Dendritic cell treated with granulocyte-macrophage colony-stimulating factor and Interleukin-4, amounts not matched to agents 40 ng/mL and 50 ng/mL, for 4 days (primary cell): ENCODE data around the gene NALCN.
"Not testable (repeated sequence)": the region's sequence is repeated elsewhere in the genome, so short reads cannot be mapped to it uniquely, and the experiment has no call there.

Experiments
- H3K27ac Mint-ChIP-seq: one replicate; pipeline ENCODE4 v1.8.0; 2022; ENCODE audit warnings: mild to moderate bottlenecking, mixed read lengths
- H3K27me3 Mint-ChIP-seq: one replicate; pipeline ENCODE4 v1.8.0; 2022; ENCODE audit warnings: mild to moderate bottlenecking, mixed read lengths
- H3K36me3 Mint-ChIP-seq: one replicate; pipeline ENCODE4 v1.8.0; 2022; ENCODE audit warnings: low read depth, mixed read lengths
- H3K4me1 Mint-ChIP-seq: one replicate; pipeline ENCODE4 v1.8.0; 2022; ENCODE audit warnings: low read depth, mixed read lengths
- H3K4me3 Mint-ChIP-seq: one replicate; pipeline ENCODE4 v1.8.0; 2022; ENCODE audit warnings: mild to moderate bottlenecking, moderate library complexity, mixed read lengths
- H3K9me3 Mint-ChIP-seq: one replicate; pipeline ENCODE4 v1.8.0; 2022; ENCODE audit warnings: mixed read lengths
- intact Hi-C: fragments of 100-400 bp; cut with micrococcal nuclease; formaldehyde crosslinking; loops from one replicate; pipeline ENCODE4 v1.15.0; 2022

Gene NALCN

DNA sequence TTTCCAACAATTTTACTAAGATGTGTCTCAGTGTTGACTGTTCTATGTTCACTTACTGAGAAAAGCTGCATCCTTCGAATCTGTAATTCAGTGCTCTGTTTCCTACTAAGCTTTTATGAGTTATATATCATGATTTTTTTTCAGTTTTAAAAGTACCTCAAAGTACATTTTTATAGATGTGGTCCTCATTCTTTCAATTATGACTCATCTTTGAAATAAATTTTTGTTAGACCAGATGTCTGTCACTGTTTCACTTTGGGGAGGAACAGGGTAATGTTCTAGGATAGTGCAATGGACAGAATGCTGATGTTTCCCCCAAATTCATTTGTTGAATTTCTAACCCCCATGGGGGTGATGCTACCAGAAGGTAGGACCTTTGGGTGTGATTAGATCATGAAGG, 74.8 kb downstream of the NALCN start:
- Mint-ChIP-seq H3K4me1 (peaks cover 9% of the 10 kb centered on the region), H3K4me3 (no peak overlapping the region), H3K9me3 (peaks cover 21% of the 10 kb centered on the region), H3K27ac (no peak overlapping the region), H3K36me3 (no peaks in the 10 kb centered on the region), H3K27me3 (no peaks in the 10 kb centered on the region)
- intact Hi-C loops, result no loop called here

DNA sequence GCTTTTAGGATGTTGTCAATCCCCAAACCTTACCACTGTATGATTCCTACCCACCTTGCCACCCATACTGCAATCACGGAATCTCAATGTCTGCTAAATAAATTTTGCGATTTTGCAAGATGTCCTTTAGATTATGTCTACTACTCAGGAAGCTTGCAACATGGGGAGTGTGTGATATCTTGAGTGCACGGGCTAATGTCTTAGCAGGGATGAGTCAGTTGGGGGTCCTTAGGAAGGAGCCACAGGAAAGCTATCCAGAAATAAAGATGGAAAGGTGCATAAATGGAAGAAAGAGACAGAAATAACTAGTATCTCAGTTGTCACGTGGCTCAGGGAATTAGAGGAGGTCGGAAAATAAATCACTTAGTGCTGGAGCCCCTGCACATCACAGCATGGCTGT, 77.1 kb downstream of the NALCN start:
- no peaks in the 10 kb centered on the region for H3K27me3 Mint-ChIP-seq
- H3K27ac Mint-ChIP-seq, result no peak overlapping the region
- peaks cover 21% of the 10 kb centered on the region for H3K9me3 Mint-ChIP-seq
- H3K4me3 Mint-ChIP-seq, result no peak overlapping the region
- H3K4me1 Mint-ChIP-seq, result peaks cover 9% of the 10 kb centered on the region
- H3K36me3 Mint-ChIP-seq, result no peaks in the 10 kb centered on the region
- intact Hi-C loops, result no loop called here

DNA sequence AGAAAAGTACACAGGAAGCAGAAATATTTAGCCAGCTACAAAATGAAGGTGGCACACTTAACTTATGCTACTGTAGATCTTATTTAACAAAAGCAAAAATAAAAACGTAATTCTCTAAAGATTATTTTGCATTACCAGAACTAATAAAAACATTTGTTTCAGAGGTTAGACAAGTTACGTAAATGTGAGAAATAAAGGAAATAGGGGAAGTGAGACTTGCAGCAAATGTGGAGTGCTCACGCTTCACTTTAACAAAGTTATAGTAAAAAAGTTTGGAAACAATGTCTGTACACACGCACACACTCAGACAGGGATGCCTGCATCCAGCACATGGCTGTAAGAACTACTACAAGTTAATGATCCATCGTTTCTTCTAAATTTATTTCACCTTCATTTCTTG, 83.7 kb downstream of the NALCN start:
- Mint-ChIP-seq H3K36me3 (no peaks in the 10 kb centered on the region), H3K4me3 (no peak overlapping the region), H3K27me3 (no peaks in the 10 kb centered on the region), H3K4me1 (no peaks in the 10 kb centered on the region), H3K9me3 (no peaks in the 10 kb centered on the region), H3K27ac (no peak overlapping the region)
- intact Hi-C loops, result no loop called here

DNA sequence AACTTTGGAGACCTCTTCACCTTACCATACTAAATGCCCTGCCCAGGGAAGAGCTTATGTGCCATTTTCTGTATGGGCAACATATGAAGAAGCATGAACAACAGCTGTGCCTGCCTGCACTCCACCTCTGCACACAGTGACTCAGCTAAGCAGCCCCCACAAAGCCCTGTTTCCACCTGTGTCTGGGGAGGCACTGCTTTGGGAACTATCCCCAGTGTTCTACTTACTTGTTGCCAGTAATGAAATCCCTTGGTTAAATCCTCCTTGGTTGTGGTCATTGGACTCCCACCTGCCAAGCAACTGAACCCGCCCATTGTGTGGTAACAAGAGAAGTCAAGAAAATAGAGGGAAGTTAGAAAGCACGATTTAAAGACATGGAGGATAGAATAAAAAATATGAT, 84.6 kb downstream of the NALCN start:
- Mint-ChIP-seq H3K4me3 (no peak overlapping the region), H3K4me1 (no peaks in the 10 kb centered on the region), H3K27me3 (no peaks in the 10 kb centered on the region), H3K9me3 (no peaks in the 10 kb centered on the region), H3K36me3 (no peaks in the 10 kb centered on the region), H3K27ac (no peak overlapping the region)
- intact Hi-C loops, result no loop called here

DNA sequence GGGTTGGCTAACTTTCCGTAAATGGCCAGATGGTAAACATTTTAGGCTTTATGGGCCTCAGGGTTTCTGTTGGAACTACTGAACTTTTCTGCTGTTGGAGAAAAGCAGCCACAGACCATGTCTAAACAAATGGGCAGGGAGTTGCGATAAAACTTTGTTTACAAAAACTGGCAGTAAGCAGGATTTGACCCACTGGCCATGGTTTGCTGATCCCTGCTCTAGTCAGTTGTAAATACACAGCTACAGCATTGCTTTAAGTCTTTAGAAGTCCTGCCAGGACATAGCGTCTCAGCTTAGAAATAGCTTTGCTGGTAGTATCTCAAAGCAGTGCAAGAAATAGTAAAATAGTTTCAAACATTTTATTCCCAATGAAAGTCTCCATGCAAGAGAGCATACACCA, 88.4 kb downstream of the NALCN start:
- intact Hi-C loops, result no loop called here
- H3K27ac Mint-ChIP-seq, result no peak overlapping the region
- no peaks in the 10 kb centered on the region for H3K27me3 Mint-ChIP-seq
- no peaks in the 10 kb centered on the region for H3K4me1 Mint-ChIP-seq
- no peaks in the 10 kb centered on the region for H3K9me3 Mint-ChIP-seq
- H3K4me3 Mint-ChIP-seq, result no peak overlapping the region
- H3K36me3 Mint-ChIP-seq, result no peaks in the 10 kb centered on the region

DNA sequence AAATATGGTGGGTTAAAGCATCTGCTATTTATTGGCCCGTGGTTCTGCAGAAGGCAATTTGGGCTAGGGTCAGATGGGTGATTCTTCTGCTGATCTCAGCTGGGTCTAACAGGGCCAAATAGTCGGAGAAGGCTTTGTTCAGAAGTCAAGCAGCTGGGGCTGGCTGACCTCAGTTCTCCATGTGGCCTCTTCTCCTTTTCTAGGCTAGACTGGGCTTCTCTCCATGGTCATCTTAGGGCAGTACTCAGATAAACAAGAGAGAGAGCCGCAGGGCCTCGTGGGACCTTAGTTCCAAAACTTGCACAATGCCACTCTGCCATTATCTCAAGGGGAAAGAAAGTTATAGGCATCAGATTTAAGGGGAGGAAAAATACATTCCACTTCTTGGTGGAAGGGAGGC, 89.6 kb downstream of the NALCN start:
- Mint-ChIP-seq H3K4me1 (no peaks in the 10 kb centered on the region), H3K9me3 (no peaks in the 10 kb centered on the region), H3K36me3 (no peaks in the 10 kb centered on the region), H3K27me3 (no peaks in the 10 kb centered on the region), H3K27ac (no peak overlapping the region), H3K4me3 (no peak overlapping the region)
- intact Hi-C loops, result no loop called here

DNA sequence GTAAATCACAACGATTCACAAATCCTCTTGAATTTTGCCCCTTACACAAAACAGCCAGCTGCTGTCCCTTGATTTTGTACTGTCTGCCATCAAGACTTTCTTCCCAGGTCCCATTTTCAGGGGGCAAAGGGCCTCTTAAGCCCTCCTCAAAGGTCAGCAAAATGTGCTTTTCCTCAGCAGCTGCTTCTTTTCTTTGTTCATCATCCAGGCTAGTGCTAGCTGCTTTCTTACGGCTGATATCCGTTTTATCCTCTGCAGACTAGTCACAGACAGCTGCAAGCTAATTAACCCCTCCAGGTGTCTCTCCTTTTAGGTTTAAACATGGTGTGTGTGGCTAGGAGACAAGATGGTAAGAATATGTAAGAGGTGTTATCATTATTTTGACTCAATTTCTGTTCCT, 90.9 kb downstream of the NALCN start:
- no peaks in the 10 kb centered on the region for H3K4me1 Mint-ChIP-seq
- no peaks in the 10 kb centered on the region for H3K36me3 Mint-ChIP-seq
- H3K9me3 Mint-ChIP-seq, result no peaks in the 10 kb centered on the region
- intact Hi-C loops, result no loop called here
- H3K4me3 Mint-ChIP-seq, result no peak overlapping the region
- H3K27me3 Mint-ChIP-seq, result no peaks in the 10 kb centered on the region
- no peak overlapping the region for H3K27ac Mint-ChIP-seq

DNA sequence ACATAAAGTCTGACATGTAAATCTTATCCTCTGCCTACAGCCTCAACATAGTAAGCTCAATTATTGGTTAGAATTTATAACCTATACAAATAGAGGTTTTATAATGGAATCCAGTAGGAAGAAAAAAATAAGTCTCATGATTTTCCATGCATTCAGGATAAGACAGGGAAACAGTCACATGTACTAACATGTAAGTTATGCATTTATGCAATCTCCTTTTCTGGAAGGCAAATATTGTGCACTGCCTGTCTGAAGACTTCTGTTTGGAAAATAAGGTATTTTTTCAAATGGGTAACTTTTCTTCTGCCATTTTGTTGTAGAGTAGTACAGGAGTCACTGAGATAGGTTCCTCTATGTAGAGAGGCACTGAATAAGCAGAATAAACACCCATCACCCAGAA, 92.7 kb downstream of the NALCN start:
- Mint-ChIP-seq H3K27ac (no peak overlapping the region), H3K4me1 (no peaks in the 10 kb centered on the region)
- intact Hi-C loops, result no loop called here

DNA sequence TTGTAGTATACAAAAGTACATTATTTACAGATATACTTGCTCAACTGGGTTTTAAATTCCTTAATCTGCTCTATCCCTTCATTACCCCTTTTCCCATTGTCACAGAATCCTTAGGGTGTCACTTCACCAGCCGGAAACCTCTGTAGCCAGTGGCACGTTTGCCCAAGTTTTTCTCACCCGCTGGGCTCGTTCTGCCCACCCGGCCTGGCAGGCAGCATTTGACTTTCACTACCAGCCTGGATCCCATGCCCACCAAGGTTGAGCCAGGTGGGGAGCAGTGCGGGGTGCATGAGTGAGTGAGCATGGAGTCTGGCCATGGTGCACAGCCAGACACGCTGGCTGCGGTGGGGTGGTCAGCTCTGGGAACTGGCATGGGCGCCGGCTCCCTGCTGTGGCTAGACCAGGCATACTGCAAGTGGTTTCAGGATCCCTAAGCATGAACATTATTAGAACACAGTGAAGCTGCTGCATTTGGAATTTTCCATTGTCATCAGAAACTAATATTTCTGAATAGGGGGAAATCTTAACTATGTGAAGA, 98.3 kb downstream of the NALCN start:
- no peak overlapping the region for H3K27ac Mint-ChIP-seq
- no peaks in the 10 kb centered on the region for H3K9me3 Mint-ChIP-seq
- H3K4me3 Mint-ChIP-seq, result no peak overlapping the region
- H3K36me3 Mint-ChIP-seq, result no peaks in the 10 kb centered on the region
- H3K4me1 Mint-ChIP-seq, result no peaks in the 10 kb centered on the region
- intact Hi-C loops, result no loop called here
- no peaks in the 10 kb centered on the region for H3K27me3 Mint-ChIP-seq

More for the DNA sequence above, 92.7 kb downstream of the NALCN start:
- Mint-ChIP-seq H3K9me3 (no peaks in the 10 kb centered on the region), H3K36me3 (no peaks in the 10 kb centered on the region), H3K4me3 (no peak overlapping the region), H3K27me3 (no peaks in the 10 kb centered on the region)

DNA sequence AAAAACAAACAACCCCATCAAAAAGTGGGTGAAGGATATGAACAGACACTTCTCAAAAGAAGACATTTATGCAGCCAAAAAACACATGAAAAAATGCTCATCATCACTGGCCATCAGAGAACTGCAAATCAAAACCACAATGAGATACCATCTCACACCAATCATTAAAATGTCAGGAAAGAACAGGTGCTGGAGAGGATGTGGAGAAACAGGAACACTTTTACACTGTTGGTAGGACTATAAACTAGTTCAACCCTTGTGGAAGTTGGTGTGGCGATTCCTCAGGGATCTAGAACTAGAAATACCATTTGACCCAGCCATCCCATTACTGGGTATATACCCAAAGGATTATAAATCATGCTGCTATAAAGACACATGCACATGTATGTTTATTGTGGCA, 102.8 kb downstream of the NALCN start:
- intact Hi-C loops, H3K36me3 Mint-ChIP-seq, H3K4me3 Mint-ChIP-seq, H3K9me3 Mint-ChIP-seq, H3K27ac Mint-ChIP-seq, H3K27me3 Mint-ChIP-seq, H3K4me1 Mint-ChIP-seq: not testable (repeated sequence)

DNA sequence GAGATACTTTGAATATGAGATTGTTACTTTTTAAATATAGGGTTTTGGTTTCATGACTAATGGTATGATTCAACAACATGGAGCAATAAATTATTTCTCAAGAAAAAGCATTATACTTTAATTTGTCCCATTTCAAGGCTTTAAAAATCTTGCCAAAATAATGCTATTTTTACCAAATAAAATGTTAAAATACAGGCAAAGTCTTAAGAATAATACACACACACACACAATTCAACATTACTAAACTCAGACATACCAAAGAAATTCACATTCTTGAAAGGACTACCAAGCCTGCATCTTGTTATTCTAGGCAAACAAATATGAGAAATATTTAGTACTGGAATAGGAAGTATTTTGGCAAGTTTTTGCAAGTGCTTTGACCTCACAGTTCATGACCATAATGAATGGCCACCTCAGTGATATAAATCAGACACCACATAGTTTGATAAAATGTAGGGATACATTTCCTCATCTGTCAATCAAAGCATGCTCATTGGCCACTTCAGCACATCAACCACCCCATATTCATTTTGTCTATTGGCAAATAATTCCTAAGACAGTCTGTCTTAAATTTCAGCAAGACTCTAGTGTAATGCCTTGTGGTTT, 107.2 kb downstream of the NALCN start:
- H3K27ac Mint-ChIP-seq, result no peak overlapping the region

DNA sequence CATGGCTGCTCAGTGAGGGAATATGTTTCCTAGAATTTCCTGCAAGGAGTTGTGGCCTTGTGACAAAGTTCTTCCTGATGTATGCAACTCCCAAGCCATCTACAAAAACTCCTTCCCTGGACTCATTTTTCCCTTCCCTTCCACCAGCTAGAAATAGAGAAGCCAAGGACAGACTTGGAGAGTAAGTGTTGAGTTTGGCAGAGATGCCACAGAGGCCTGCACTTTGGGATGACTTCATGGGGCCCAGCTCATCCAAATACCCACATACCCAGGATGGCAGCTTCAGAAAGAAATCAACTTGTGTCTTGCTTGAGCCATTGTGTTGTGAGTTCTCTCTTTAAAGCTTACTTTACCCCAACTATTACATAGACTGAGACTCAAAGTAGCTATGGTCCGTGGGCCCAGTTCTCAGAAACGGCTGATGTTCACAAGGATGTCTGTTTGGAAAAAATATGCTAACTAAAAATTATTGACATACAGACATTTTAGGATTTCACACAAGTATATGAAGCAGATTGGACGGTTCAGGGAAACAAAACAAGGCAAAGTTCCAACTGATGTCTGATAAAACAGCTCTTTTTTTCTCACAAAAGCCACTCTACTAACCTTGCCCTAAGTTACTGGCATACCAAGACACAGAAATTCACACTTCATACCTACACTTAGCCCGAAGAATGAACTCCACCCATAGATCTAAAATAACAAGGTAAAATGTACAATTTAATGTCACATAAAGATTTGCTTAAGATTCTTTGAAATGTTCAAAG, 107.9 kb downstream of the NALCN start:
- Mint-ChIP-seq H3K27me3 (no peaks in the 10 kb centered on the region), H3K4me1 (no peaks in the 10 kb centered on the region), H3K36me3 (no peaks in the 10 kb centered on the region), H3K9me3 (peaks cover 19% of the 10 kb centered on the region), H3K27ac (no peak overlapping the region), H3K4me3 (no peak overlapping the region)
- intact Hi-C loops, result no loop called here

More for the DNA sequence above, 107.2 kb downstream of the NALCN start:
- Mint-ChIP-seq H3K36me3 (no peaks in the 10 kb centered on the region), H3K27me3 (no peaks in the 10 kb centered on the region), H3K4me3 (no peak overlapping the region), H3K4me1 (no peaks in the 10 kb centered on the region), H3K9me3 (peaks cover 19% of the 10 kb centered on the region)
- intact Hi-C loops, result no loop called here

DNA sequence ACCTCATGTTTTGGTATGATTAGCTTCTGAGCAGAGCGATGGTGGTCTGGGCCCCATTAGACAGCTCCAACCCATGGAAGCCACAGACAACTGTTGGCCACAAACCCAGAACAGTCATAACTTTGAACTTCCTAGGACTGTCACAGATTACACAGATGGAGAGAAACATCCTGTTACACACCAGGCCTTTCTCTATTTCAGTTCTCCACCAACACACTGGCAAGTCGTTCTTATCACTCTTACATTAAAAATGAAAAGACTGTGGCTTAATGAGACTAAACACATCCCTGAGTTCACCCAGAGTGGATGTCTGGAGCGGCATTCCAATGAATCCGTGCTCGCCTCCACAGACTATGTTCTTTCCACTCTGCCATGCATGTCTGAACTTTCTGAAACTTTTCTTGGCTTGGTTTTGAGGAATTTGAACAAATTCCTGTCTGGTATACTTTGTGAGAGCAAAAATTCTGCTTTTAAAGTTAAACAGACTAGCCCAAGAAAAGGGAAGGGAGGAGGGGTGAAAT, 109.1 kb downstream of the NALCN start:
- peaks cover 19% of the 10 kb centered on the region for H3K9me3 Mint-ChIP-seq
- H3K4me1 Mint-ChIP-seq, result no peaks in the 10 kb centered on the region
- no peaks in the 10 kb centered on the region for H3K27me3 Mint-ChIP-seq
- H3K4me3 Mint-ChIP-seq, result no peak overlapping the region
- intact Hi-C loops, result no loop called here
- no peaks in the 10 kb centered on the region for H3K36me3 Mint-ChIP-seq
- H3K27ac Mint-ChIP-seq, result no peak overlapping the region

DNA sequence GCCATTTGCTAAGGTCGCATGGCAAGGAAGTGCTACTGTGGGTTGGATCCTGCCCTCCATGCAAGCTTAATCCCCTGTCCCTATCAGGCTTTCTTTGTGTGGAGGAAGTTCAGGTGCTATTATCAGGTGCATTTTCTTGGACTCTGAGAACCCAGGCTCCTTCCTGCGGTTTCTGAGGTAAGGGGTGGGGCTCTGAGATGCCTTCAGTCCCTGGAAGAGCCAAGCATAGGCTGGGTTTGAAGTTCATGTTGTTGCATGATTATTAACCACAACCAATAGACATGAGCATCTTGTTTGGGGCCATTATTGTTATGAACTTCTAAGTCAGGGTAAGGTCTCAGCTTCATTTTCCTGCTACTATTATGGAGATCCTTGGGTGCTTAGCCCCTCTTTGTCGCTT, 109.5 kb downstream of the NALCN start:
- Mint-ChIP-seq H3K36me3 (no peaks in the 10 kb centered on the region), H3K9me3 (peaks cover 19% of the 10 kb centered on the region), H3K4me1 (no peaks in the 10 kb centered on the region), H3K27ac (no peak overlapping the region), H3K27me3 (no peaks in the 10 kb centered on the region), H3K4me3 (no peak overlapping the region)
- intact Hi-C loops, result no loop called here
